GM12891 (cell line): ENCODE results near the gene FXYD6.

ENCODE experiments used
- POLR2A ChIP-seq: IDR thresholded peaks from 2 replicates; pipeline ENCODE4 v1.6.1; 2011; ENCODE audit warnings: low read depth, low read length, control low read depth
- TAF1 ChIP-seq: IDR thresholded peaks from 2 replicates; pipeline ENCODE4 v1.6.1; 2011; ENCODE audit warnings: low read depth, low read length, control low read depth

- TF ChIP-seq POLR2A, result no peak
- no peak for TF ChIP-seq TAF1
Measured at GRCh38 chr11:117855912-117856651, 20.4 kb downstream of the FXYD6 start.
